AG20443 (cell line): Measurements from ENCODE around the gene ALOX5AP.
"Not testable (repeated sequence)": the region's sequence is repeated elsewhere in the genome, so short reads cannot be mapped to it uniquely, and the experiment has no call there.

Experiments
- DNase-seq: peaks from one replicate; pipeline ENCODE4 v3.0.0; 2012; ENCODE audit warnings: low spot score, mixed read lengths

The ALOX5AP gene

DNA sequence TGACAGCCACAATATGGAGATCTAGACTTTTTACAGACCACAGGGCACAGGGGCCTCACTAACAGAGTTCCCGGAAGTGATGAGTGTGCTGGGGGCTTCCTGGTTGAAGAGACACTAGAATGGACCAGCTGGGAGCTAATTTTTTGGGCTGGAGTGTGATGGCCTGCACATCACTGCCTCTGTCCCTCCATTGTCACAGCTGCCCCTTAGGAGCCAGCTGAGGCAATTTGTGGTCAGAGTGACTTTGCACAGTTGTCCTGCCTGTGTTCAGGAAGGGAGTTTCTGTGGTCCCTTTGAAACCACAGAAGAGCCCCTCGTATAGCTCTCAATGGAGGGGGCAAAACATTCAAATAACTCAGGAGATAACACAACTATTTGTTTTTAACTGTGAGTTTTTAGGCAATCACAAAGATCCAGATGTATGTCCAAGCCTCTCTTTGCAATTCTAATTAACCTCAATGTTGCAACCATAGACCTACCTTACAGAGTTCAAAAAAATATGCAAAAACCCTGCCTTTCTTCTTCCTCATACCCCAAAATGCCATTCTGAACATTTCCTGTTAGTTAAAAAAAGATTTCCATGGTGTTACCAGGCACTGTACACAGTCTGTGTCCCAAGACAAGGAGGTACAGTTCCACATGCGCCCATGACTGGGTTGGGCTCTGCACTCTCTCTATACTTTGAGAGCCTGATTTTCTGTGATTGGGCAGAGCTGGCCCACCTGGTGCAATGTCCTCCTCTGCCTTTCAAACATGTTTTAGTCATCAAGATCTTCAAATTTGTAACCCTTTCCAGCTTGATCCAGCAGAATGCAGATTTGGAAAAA, 2.4 kb downstream of the ALOX5AP start:
- DNase-seq = no peak

DNA sequence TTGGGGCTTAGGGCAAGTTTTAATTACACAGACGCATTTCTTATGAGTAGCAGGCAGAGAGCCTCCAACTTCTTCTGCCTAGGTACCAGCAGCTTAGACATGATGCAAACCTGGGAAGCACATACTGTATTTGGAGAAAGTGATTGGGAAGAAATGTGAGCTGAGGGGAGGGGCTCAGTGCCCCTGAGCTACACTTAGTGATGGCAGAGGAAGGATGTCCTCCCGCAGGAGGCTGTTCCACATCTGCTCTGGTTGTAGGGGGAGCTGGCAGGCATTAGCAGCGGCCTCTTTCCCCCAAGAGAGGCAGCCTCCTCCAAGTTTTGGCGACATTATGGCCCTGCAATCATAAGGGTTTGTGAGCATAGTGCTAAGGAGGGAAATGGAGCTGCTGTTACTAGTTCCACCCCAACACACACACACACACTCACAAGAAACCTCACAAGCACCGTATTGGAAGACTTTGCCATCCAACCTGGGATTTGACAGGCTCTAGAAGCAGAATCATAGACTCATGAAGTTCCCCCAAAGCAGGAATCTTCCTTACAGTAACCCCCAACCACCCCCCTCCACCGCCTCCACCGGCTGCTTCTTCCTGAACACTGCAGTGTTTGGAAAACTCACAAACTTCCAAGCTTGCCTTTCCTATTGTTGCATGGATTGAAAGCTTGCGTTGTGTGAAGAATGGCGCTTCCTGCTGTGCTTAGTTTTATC, 3.3 kb downstream of the ALOX5AP start:
- no peak for DNase-seq

DNA sequence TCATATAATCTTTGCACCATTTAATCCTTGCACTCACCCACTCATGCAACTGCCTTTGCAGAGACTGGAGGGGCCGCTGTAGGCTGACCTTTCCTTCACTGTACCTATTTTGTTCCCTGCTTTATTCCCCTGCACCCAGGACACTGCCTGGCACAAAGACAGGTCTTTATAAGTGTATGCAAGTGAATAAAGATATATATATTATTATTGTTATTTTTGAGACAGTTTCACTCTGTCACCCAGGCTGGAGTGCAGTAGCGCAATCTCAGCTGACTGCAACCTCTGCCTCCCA, 3.8 kb downstream of the ALOX5AP start:
- DNase-seq = no peak

DNA sequence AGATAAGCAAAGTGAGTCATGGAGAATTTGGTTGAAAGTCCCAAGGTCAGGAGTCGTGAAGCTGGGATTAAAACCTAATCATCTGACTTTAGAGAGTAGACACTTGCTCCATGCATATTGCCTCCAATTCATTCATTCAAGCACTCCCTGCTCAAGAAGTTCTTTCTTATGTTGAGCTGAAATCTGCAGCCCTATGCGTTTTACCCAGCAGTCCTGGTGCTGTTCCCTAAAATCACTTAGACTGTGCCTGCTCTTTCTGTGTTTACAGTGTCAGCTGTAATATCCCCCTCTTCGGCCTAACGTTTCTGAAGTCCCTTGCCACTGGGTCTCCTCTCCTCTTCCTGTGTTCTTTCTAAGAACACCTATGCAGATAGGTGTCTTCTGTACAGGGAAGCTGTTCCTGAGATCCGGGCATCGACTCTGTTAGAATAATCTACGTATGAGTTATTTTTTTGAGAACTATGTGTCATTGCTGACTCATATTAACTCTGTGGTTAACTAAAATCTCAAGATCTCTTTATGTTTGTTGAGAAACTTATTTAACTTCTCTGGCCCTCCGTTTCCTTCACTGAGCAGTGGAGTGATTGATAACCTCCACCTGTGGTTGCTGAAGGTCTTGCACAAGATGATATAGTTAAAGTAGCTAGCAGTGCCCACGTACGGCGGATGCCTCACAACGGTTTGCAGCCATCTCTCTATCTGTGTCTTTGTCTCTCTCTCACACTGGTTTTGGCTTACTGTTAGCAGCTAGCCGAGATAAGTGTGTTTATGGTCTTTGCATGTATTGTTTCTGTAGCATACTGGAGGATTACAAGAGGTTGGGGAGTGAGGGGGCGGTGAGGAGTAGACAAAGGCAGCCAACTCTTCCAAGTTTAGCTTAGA, 4.7 kb downstream of the ALOX5AP start:
- DNase-seq = peak; percentile 64

DNA sequence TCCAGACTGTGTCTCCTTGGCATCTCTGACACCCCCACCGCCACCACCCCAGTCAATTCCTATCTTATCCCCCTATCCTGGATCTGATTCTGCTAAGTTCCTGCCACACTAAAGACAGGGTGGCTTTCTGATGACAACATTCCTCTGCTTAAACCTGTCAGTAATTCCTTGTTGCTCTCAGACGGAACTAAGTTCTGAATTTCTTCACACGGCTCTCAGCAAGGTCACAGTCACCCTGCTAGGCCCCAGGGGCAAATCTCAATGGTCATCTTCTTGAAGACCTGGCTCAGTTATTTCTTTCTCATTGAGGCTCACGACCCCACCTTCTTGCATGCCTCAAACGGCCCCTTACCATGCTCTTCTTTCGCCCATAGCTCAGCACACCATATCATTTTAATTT, 7.6 kb downstream of the ALOX5AP start:
- no peak for DNase-seq

- peak; percentile 91 for DNase-seq
These were observed 8.1 kb downstream of the ALOX5AP start for GRCh38 chr13:30743319-30744055.

GRCh38 chr13:30744056-30744680, 8.8 kb downstream of the ALOX5AP start:
- DNase-seq = no peak

DNA sequence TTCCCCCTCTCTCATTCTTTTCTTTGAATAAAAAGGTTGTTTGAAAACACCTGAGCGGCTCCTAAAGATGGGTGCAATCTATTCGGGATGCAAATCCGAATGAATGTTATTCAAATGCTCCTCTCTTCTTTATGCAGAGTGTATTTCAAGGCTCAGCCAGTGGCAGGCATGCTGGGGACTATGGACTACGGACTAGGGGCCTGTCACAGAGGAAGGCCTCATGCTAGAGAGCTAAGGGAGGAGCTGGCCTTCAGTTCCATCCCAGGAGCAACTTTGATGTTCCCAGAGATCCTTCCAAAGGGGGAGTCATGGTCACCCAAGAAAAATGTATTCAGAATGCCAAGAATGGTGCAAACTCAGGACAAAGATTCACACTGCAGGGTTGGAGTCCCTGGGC, 9.3 kb downstream of the ALOX5AP start:
- DNase-seq = no peak

DNA sequence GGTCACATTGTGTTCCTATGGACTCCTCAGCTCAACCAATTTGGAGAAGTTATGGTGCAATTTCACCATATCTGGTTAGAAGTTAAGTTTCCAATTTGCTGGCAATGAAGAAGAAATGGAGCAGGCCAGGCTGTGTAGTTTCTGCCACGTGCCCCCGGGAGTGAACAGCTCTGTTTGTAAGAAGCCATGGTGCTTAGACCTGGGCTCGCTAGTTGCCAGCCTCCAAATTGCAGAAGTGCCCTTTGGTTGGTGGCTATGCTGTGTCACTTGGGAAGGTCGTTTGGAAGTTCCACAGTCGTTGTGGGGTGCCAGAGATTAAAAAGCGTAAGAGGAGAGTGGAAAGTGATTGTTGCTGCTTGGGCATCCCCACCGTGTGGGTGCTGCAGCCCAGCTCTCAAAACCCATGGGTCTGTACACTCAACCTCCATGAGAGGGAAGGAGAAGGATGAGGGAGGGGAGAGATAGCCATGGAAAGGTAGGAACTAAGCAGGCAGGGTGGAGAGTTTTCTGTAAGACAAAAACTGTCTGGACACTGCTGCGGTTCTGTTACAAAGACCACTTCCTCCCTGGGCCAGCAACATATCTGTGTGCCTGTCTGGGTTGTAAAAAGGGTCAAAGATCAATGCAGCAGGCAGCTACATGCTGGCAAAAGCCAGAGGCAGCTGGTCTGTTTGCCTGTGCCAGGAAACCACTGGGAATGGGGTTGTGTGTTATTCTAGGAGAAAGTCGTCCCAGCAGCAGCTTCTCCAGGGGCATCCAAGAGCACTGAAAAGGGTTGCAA, 10.8 kb downstream of the ALOX5AP start:
- no peak for DNase-seq

- DNase-seq = no peak
These were observed 11.4 kb downstream of the ALOX5AP start for GRCh38 chr13:30746791-30747190.

- DNase-seq = not testable (repeated sequence)
These were observed 12.5 kb downstream of the ALOX5AP start for GRCh38 chr13:30747845-30748244.

- no peak for DNase-seq
These were observed 13.4 kb downstream of the ALOX5AP start for GRCh38 chr13:30748717-30749116.

GRCh38 chr13:30750036-30750435, 14.7 kb downstream of the ALOX5AP start:
- no peak for DNase-seq

GRCh38 chr13:30751183-30751933, 16.0 kb downstream of the ALOX5AP start:
- DNase-seq = no peak

DNA sequence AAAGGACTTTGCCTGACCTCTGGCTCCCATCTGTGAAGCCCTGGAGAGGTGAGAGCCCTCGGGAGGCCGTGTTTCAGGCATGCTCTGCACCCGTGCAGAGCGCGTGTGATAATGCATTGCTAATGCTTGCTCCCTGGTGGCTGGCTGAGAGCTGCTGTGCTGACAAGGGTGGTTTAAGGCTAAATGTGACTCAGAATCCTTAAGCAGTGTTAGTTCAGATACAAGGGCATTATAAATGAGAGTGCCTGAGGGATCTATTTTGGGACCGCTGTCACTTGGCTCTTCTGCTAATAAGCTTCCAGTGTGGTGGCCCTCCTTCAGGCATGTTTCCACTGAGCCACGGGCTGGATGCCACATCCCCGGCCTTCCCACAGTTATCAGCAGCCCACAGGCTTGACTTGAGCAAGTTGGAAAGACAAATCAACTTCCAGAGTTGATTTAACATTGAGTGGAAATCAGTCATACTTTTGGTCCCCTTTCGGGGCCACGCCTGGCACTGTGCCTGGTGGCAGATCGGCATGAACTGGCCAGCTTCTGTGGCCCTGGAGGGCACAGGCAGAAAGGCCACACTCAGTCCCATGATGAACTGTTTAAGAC, 17.0 kb downstream of the ALOX5AP start:
- DNase-seq = peak; percentile 17

DNA sequence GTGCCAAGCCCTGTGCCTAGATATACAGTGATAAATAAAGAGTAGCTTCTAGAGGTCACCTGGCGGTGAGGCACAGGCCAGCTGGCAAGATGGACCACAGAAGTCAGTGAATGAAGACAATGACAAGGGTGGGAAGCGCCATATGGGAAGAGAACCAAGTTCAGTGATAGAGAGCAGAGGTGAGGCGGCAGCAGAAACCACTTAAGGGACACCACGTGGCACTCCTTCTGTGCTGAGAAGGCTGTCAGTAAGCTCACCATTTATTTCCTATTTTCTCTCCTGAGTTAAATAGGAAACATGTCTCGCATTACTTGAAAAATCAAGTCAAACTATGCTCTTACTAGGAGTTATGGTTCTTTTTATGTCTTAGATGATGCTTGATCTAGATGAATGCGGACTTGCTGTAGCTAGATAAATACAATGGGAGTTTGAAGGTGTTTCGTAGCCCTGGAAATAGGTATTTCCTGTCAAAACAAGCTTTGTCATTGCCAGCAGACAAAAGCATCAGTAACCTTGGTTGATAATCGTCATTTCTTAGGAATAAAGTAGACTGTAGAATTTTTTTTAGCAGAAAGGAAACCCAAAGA, 17.8 kb downstream of the ALOX5AP start:
- DNase-seq = no peak

GRCh38 chr13:30755678-30756077, 20.3 kb downstream of the ALOX5AP start:
- DNase-seq = no peak

- no peak for DNase-seq
These were observed 21.8 kb downstream of the ALOX5AP start for GRCh38 chr13:30757026-30757742.

DNA sequence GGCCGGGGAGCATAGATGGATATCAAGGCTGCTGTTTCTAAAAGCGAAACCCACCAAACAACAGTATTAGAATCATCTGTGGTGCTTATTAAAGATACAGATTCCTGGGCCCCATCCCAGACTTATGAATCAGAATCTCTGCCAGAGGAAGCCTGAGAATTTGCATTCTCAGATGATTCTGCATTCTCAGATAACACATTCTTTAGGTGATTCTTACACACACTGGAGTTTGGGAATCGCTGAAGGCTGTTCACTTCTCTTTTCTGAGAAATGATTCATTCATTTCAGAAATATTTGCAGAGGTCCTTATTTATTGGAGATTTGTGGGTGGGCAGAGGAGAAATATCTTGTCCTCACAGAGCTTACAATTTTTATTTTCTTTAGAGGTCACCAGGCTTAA, 24.4 kb downstream of the ALOX5AP start:
- DNase-seq = no peak
